IMR-90 (cell line): ENCODE results near the gene INPP5D.

Source experiments
- RAD21 ChIP-seq: IDR thresholded peaks from 2 replicates; pipeline ENCODE4 v1.6.1; 2012; ENCODE audit warnings: low read length, improper control_type of control experiment
- SMC3 ChIP-seq: fragments of 150-350 bp; IDR thresholded peaks from 2 replicates; pipeline ENCODE4 v1.6.1; 2016; ENCODE audit warnings: low read depth, mild to moderate bottlenecking, antibody characterized with exemption, low read length, moderate library complexity
- TF ChIP-seq, protein P1 (sequence below): conservative IDR thresholded peaks from 2 replicates; pipeline ENCODE4 v1.5.1; 2012; ENCODE audit warnings: mild to moderate bottlenecking, low read depth, low read length, improper control_type of control experiment

DNA sequence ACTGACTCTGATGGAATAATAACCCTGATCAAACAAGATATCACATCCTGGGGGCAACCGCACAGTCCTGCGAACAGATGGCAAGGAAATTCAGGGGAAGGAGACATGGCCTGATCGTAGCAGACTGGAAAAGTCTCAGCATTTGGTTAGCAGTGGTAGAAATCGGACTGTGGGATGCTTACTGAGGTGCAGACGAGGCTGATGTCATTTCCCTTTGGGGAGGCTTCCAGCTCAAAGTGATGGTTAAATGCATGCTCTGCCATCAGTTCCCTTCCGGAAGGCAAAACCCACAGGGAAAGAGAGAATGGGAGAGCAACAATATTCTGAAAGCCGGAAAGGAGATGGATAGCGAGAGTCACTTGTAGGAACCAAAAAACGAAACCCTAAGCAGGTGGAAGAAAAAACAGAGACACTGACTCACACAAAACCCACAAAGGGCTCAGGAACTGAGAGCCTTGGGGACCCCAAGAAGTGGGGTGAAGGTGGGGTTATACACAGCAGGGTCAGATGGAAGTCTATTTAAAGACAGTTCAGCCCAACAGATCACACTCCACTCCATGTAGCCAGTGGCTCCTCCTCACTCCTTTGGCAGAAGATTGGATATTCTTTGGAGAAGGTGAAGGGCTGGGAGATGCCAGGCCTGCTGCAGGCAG lies 93.1 kb downstream of the INPP5D start:
- TF ChIP-seq SMC3, result no peak
- TF ChIP-seq, protein P1, sequence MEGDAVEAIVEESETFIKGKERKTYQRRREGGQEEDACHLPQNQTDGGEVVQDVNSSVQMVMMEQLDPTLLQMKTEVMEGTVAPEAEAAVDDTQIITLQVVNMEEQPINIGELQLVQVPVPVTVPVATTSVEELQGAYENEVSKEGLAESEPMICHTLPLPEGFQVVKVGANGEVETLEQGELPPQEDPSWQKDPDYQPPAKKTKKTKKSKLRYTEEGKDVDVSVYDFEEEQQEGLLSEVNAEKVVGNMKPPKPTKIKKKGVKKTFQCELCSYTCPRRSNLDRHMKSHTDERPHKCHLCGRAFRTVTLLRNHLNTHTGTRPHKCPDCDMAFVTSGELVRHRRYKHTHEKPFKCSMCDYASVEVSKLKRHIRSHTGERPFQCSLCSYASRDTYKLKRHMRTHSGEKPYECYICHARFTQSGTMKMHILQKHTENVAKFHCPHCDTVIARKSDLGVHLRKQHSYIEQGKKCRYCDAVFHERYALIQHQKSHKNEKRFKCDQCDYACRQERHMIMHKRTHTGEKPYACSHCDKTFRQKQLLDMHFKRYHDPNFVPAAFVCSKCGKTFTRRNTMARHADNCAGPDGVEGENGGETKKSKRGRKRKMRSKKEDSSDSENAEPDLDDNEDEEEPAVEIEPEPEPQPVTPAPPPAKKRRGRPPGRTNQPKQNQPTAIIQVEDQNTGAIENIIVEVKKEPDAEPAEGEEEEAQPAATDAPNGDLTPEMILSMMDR, result no peak
- TF ChIP-seq RAD21, result no peak
